ENCODE measurements around the gene SSBP3.

The SSBP3 gene

DNA sequence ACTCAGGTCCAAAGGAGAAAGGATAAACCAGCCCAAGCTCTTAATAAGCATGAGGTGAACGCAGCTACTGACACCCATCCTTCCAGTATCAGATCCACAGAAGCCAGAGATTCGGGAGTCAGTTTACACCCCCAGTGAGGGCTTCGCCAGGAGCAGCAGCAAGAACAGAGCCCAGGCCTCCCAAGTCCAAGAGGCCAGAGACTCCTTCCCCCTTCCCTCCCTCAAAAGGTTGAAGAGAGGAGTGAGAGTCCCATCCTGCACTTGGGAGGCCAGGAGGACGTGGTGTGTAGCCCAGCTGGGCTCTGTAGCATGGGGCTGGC lies 133.5 kb downstream of the SSBP3 start:
- H3K27me3 ChIP-seq (ENCODE audit: insufficient read depth, poor library complexity, severe bottlenecking) = no peaks in the 10 kb centered on the region
- H3K27ac ChIP-seq (replicated peaks) = no peak overlapping the region
- no peak for DNase-seq (ENCODE audit: low read depth in 1 of 2, low spot score in 1 of 2)
- TF ChIP-seq GABPA (IDR thresholded peaks at IDR 0.05; ENCODE audit: low read depth) (no peak), SPI1 (IDR thresholded peaks at IDR 0.05; ENCODE audit: borderline replicate concordance, low read depth) (no peak)
- TF ChIP-seq, protein P1, sequence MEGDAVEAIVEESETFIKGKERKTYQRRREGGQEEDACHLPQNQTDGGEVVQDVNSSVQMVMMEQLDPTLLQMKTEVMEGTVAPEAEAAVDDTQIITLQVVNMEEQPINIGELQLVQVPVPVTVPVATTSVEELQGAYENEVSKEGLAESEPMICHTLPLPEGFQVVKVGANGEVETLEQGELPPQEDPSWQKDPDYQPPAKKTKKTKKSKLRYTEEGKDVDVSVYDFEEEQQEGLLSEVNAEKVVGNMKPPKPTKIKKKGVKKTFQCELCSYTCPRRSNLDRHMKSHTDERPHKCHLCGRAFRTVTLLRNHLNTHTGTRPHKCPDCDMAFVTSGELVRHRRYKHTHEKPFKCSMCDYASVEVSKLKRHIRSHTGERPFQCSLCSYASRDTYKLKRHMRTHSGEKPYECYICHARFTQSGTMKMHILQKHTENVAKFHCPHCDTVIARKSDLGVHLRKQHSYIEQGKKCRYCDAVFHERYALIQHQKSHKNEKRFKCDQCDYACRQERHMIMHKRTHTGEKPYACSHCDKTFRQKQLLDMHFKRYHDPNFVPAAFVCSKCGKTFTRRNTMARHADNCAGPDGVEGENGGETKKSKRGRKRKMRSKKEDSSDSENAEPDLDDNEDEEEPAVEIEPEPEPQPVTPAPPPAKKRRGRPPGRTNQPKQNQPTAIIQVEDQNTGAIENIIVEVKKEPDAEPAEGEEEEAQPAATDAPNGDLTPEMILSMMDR (IDR thresholded peaks at IDR 0.05; ENCODE audit: insufficient read depth, low read length) = no peak
- H3K4me3 ChIP-seq (replicated peaks; ENCODE audit: insufficient read depth, low read length) = no peak overlapping the region

DNA sequence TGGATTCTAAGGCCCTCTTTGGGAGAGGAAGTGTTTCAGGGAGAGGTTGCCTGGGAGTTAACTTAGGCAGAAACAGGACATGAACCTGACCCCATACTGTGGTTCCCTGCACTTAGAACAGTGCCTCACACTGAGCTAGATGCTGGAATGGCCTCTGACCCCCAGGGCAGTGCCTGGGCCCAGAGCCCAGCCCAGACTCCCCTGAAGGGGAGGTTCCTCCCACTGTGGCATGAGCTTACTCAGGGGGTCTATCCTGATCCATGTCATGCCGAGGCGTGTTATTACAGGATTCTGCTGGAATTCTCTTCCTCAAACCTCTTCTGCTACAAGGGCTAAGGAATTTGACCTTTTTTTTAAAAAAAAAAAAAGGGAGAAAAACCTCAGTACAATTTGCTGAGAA lies 134.1 kb downstream of the SSBP3 start:
- no peak overlapping the region for H3K4me3 ChIP-seq (replicated peaks; ENCODE audit: insufficient read depth, low read length)
- H3K27ac ChIP-seq (replicated peaks) = no peak overlapping the region
- DNase-seq (ENCODE audit: low read depth in 1 of 2, low spot score in 1 of 2) = no peak
- TF ChIP-seq POLR2AphosphoS5 (IDR thresholded peaks at IDR 0.05; ENCODE audit: low read depth) (no peak), REST (IDR thresholded peaks at IDR 0.05; ENCODE audit: insufficient replicate concordance, low read depth) (no peak), SPI1 (IDR thresholded peaks at IDR 0.05; ENCODE audit: borderline replicate concordance, low read depth) (no peak), GABPA (IDR thresholded peaks at IDR 0.05; ENCODE audit: low read depth) (no peak)
- TF ChIP-seq, protein P1 (IDR thresholded peaks at IDR 0.05; ENCODE audit: insufficient read depth, low read length) = no peak
- H3K27me3 ChIP-seq (ENCODE audit: insufficient read depth, poor library complexity, severe bottlenecking) = no peaks in the 10 kb centered on the region

- no peak for TF ChIP-seq REST (IDR thresholded peaks at IDR 0.05; ENCODE audit: insufficient replicate concordance, low read depth)
- TF ChIP-seq POLR2AphosphoS5 (IDR thresholded peaks at IDR 0.05; ENCODE audit: low read depth) = no peak
- TF ChIP-seq, protein P1 (IDR thresholded peaks at IDR 0.05; ENCODE audit: insufficient read depth, low read length) = no peak
- no peak for TF ChIP-seq SPI1 (IDR thresholded peaks at IDR 0.05; ENCODE audit: borderline replicate concordance, low read depth)
- no peak for TF ChIP-seq GABPA (IDR thresholded peaks at IDR 0.05; ENCODE audit: low read depth)
- DNase-seq (ENCODE audit: low read depth in 1 of 2, low spot score in 1 of 2) = no peak
- Histone ChIP-seq H3K27me3 (ENCODE audit: insufficient read depth, poor library complexity, severe bottlenecking) (no peaks in the 10 kb centered on the region), H3K4me3 (replicated peaks; ENCODE audit: insufficient read depth, low read length) (no peak overlapping the region), H3K27ac (replicated peaks) (no peak overlapping the region)
Observed at GRCh38 chr1:54271341-54271740, 134.9 kb downstream of the SSBP3 start.

DNA sequence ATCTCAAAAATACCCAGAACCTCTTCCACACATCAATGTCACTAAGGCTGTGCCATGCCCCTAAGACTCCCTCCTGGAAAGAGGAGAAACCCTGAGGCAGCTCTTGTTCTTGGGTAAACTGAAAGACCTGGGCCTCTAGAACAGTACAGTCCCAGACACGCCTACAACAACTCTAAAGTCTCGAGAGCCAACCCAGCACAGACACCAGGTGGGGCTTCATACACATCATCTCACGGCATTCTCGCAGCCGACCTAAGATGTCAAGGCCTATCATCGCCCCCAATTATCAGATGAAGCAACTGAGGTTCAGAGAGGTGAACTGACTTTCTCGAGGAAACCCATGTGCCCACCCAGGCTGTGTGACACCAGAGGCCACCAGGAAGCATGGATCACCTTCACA lies 135.7 kb downstream of the SSBP3 start:
- no peak for DNase-seq (ENCODE audit: low read depth in 1 of 2, low spot score in 1 of 2)
- no peak for TF ChIP-seq REST (IDR thresholded peaks at IDR 0.05; ENCODE audit: insufficient replicate concordance, low read depth)
- TF ChIP-seq SPI1 (IDR thresholded peaks at IDR 0.05; ENCODE audit: borderline replicate concordance, low read depth) = no peak
- TF ChIP-seq POLR2AphosphoS5 (IDR thresholded peaks at IDR 0.05; ENCODE audit: low read depth) = no peak
- no peak for TF ChIP-seq GABPA (IDR thresholded peaks at IDR 0.05; ENCODE audit: low read depth)
- TF ChIP-seq, protein P1 (IDR thresholded peaks at IDR 0.05; ENCODE audit: insufficient read depth, low read length) = no peak
- H3K27me3 ChIP-seq (ENCODE audit: insufficient read depth, poor library complexity, severe bottlenecking) = no peaks in the 10 kb centered on the region

More for the DNA sequence above, 135.7 kb downstream of the SSBP3 start:
- Histone ChIP-seq H3K4me3 (replicated peaks; ENCODE audit: insufficient read depth, low read length) (no peak overlapping the region), H3K27ac (replicated peaks) (no peak overlapping the region)

Data from HL-60 (cell line).